Muscle layer of duodenum (tissue), 2 donors: ENCODE results near the gene ZMYM2.

ENCODE experiments used
- H3K27ac ChIP-seq: one replicate; pipeline ENCODE4 v1.7.0; 2013; ENCODE audit warnings: mild to moderate bottlenecking, low read length
- H3K27me3 ChIP-seq: one replicate; pipeline ENCODE4 v1.7.0; 2013; ENCODE audit warnings: low read depth, mild to moderate bottlenecking, control low read depth, low read length
- H3K36me3 ChIP-seq, 2 donors: one replicate each; pipeline ENCODE4 v1.7.0; 2013; ENCODE audit warnings: low read length in 2 of 2, control low read depth in 1 of 2, mild to moderate bottlenecking in 1 of 2; ENCODE audit not compliant: insufficient read depth in 2 of 2, control insufficient read depth in 1 of 2
- H3K4me1 ChIP-seq, 2 donors: one replicate each; pipeline ENCODE4 v1.7.0; 2013; ENCODE audit warnings: low read length in 2 of 2, mild to moderate bottlenecking in 2 of 2, control low read depth in 1 of 2, moderate library complexity in 1 of 2; ENCODE audit not compliant: insufficient read depth in 2 of 2, control insufficient read depth in 1 of 2
- H3K4me3 ChIP-seq, 2 donors: one replicate each; pipeline ENCODE4 v1.7.0; 2013; ENCODE audit warnings: low read length in 2 of 2, low read depth in 1 of 2, mild to moderate bottlenecking in 1 of 2
- H3K9me3 ChIP-seq, 2 donors: one replicate each; pipeline ENCODE4 v1.7.0; 2013; ENCODE audit warnings: low read length in 2 of 2, control low read depth in 1 of 2, mild to moderate bottlenecking in 1 of 2; ENCODE audit not compliant: control insufficient read depth in 1 of 2
- donor health status: healthy.

Gene ZMYM2

DNA sequence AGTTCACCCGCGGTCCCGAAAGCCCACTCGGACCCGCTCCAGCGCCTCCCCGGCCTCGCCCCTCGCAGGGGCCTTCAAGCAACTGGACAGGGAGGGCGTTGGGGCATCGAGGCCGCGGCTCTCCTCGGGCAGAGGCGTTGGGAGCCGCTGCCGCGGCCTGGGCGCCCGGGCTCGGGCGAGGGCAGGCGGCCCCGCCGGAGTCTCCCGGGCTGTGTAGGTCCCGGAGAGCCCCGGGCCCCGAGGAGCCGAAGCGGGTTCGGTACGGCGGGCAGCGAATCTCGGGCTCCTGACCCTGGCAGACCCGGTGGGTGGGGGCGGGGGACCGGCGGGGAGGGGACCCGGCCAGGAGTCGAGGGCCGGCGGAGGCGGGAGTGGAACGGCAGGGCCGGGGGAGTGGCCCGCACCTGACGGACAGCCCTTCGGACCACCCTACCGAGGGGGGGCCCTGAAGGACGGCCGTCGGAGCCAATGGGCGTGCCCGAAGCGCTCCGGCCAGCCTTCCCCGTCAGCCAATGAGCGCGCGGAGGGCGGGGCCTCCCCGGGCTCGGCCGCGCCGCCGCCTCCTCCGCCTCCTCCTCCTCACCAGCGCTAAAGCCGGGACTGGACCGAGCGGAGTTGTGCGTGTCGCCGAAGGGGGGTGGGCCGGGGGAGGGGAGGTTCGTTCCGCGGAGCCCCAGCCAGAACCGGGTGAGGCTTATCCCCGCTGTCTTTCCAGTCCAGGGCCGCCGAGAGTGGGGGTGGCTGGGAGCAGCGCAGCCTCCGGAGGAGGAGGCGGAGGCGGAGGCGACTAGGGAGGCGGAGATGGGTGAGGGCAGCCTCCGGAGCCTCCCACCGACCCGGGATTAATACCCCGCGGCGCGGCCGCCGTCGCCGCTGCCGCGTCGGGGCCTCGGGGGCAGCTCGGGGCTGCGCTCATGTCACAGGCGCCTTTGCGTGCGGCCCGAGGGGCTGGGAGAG lies at the start of gene ZMYM2:
TSS of gene ZMYM2 (plus strand) at position 573 of the 957 bp plus-strand sequence. CDS start 34,346 bp downstream, outside the sequence.
- H3K4me1 ChIP-seq = peaks cover 18 to 35% of the 10 kb centered on the region in 2 donors
- H3K36me3 ChIP-seq = peaks cover 0 to 3% of the 10 kb centered on the region in 2 donors
- no peaks in the 10 kb centered on the region for H3K27me3 ChIP-seq
- peak within 1 kb of the TSS; percentile 83 for H3K27ac ChIP-seq
- peak within 1 kb of the TSS; percentile 90 to 93 for H3K4me3 ChIP-seq
- no peaks in the 10 kb centered on the region for H3K9me3 ChIP-seq

DNA sequence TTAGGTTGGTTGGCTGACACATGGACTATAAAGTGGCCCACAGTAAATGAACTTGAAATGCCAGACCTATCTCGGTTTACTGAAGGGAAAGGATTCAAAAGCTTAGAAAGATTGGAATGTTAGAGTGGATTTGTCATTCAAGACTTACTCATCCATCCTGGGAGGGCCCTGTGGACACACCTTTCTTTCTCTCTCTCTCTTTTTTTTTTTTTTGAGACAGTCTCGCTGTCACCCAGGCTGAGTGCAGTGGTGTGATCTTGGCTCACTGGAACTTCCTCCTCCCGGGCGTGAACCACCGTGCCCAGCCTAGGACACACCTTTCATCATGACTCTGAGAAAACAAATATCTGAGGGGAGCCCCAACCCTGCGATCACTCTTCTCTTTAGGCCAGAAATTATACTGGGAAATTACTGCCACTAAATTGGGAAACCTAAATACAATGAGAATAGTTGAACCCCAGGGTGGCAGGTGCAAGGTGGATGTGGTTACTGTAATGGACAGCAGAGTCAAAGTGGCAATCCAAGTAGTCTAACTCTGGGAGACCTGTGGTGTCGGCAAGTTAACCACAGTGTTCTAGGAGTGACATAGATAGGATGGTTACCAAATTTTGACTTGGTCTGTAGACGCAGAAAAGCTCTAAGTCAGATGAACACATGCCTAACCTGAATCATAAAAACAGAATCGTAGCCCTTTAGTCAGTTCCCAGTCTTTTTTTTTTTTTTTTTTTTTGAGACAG lies 48.0 kb upstream of the ZMYM2 start:
- H3K27ac ChIP-seq = no peak overlapping the region
- no peaks in the 10 kb centered on the region for H3K27me3 ChIP-seq
- H3K9me3 ChIP-seq = no peaks in the 10 kb centered on the region
- no peaks in the 10 kb centered on the region for H3K4me1 ChIP-seq
- H3K36me3 ChIP-seq = no peaks in the 10 kb centered on the region
- H3K4me3 ChIP-seq = no peak overlapping the region

DNA sequence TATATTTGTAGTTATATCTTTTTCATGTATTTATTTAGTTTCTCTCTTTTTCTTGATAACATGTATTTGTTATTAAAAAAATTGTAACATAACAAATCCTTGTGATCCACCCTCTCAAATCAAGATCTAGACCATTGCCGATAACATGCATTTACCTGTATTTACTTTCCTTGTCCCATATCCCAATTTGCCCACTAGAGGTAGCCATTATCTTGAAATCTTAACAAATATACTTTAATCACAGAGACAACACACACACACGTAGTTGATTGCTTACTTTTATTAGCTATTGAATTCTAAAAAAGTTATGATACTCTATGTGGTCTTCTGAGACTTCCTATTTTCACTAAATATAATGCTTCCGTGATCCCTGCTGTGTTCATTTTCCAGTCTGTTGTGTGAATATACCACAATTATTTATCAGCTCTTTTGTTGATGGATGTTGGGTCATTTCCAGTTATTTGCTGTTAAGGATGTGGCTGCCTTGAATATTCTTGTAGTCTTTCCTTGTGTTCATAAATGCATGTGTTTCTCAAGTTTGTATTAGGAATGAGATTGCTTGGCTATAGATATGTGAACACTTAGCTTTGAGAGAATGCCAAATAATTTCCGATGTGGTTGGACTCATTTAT lies 31.3 kb upstream of the ZMYM2 start:
- no peaks in the 10 kb centered on the region for H3K36me3 ChIP-seq
- no peak overlapping the region for H3K4me3 ChIP-seq
- H3K27ac ChIP-seq = no peak overlapping the region
- H3K4me1 ChIP-seq = no peaks in the 10 kb centered on the region
- no peaks in the 10 kb centered on the region for H3K27me3 ChIP-seq
- H3K9me3 ChIP-seq = no peaks in the 10 kb centered on the region

DNA sequence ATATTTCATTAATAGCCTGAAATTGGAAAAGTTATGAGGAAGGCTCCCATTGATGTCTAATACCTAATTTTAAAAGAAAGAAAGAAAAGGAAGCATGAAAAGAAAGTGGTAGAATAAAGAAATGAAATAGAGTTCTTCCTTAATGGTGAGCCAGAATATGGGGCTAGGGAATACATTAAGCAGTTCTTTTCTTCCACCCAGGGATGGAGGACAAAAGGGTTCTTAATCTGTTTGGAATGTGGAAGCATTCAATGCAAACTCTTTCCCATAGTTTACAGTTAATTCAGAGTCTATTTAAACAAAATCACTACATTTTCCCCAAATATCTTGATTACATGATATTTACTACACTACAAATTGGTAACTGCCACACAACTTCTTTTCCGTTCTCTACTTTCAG lies 18.4 kb upstream of the ZMYM2 start:
- Histone ChIP-seq H3K27ac (no peak overlapping the region), H3K4me3 (no peak overlapping the region), H3K9me3 (no peaks in the 10 kb centered on the region)

DNA sequence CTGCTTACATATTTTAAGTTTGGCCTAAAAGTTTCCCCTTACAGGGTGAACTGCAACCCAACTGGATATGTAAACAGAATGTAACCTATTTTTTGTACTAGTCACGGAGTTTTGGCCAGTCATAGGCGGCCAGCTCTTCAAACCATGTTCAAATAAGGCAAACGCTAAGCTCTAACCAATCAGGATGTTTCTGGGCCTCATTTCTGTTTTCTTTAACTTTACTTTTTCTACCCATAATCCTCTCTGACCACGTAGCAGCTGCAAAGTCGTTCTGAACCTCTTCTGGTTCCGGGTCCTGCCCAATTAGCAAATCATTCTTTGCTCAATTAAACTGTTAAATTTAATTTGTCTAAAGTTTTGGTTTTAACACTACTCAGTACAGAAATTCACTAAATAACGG lies 8.2 kb upstream of the ZMYM2 start:
- Histone ChIP-seq H3K36me3 (no peaks in the 10 kb centered on the region), H3K27me3 (no peaks in the 10 kb centered on the region), H3K4me3 (no peak overlapping the region), H3K4me1 (no peaks in the 10 kb centered on the region), H3K27ac (no peak overlapping the region), H3K9me3 (no peaks in the 10 kb centered on the region)

More for the DNA sequence above, 18.4 kb upstream of the ZMYM2 start:
- no peaks in the 10 kb centered on the region for H3K4me1 ChIP-seq
- H3K27me3 ChIP-seq = no peaks in the 10 kb centered on the region
- H3K36me3 ChIP-seq = no peaks in the 10 kb centered on the region

DNA sequence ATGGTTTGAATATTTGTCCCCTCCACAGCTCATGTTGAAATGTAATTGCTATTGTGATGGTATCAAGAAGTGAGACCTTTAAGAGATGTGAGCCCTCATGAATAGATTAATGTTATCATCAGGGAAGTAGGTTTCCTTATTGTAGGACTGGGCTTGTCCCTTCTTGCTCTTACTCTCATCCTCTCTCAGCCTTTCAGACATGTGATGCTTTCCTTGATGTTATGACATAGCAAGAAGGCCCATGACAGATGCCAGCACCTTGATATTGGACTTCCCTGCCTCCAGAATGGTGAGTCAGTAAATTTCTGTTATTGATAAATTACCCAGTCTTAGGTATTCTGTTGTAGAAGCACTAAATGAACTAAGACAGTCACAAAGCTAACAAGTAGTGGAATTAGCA lies 5.7 kb upstream of the ZMYM2 start:
- Histone ChIP-seq H3K4me3 (no peak overlapping the region), H3K36me3 (no peaks in the 10 kb centered on the region), H3K27ac (no peak overlapping the region), H3K27me3 (no peaks in the 10 kb centered on the region), H3K4me1 (no peaks in the 10 kb centered on the region), H3K9me3 (no peaks in the 10 kb centered on the region)

DNA sequence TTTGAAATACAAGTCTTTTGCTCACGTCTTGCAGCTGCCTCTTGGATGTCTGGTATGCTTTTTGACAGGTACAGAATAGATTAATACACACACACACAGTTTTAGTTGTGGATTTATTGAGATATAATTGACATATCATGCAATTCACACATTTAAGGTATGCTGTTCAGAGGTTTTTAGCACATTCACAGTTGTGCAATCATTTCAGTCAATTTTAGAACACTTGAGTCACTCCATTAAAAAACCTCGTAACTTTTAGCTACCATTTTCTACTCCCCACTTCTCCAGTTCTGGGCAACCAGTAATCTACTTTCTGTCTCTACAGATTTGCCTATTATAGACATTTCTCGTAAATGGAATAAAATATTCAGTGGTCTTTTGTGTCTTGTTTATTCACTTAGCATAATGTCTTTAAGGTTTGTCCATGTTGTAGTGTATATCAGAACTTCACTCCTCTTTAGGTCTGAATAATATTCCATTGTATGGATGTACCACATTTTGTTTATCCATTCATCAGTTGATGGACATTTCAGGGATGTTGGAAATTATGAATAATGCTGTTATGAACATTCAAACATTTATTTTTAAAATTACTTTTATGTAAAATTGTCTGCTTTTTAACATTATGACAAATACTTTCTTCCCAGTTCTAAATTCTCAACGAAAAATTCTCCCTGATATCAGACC lies 2.5 kb upstream of the ZMYM2 start:
- H3K4me1 ChIP-seq = peaks cover 7 to 14% of the 10 kb centered on the region in 2 donors
- no peak overlapping the region for H3K4me3 ChIP-seq
- no peak overlapping the region for H3K27ac ChIP-seq
- H3K9me3 ChIP-seq = no peaks in the 10 kb centered on the region
- no peaks in the 10 kb centered on the region for H3K36me3 ChIP-seq
- H3K27me3 ChIP-seq = no peaks in the 10 kb centered on the region

DNA sequence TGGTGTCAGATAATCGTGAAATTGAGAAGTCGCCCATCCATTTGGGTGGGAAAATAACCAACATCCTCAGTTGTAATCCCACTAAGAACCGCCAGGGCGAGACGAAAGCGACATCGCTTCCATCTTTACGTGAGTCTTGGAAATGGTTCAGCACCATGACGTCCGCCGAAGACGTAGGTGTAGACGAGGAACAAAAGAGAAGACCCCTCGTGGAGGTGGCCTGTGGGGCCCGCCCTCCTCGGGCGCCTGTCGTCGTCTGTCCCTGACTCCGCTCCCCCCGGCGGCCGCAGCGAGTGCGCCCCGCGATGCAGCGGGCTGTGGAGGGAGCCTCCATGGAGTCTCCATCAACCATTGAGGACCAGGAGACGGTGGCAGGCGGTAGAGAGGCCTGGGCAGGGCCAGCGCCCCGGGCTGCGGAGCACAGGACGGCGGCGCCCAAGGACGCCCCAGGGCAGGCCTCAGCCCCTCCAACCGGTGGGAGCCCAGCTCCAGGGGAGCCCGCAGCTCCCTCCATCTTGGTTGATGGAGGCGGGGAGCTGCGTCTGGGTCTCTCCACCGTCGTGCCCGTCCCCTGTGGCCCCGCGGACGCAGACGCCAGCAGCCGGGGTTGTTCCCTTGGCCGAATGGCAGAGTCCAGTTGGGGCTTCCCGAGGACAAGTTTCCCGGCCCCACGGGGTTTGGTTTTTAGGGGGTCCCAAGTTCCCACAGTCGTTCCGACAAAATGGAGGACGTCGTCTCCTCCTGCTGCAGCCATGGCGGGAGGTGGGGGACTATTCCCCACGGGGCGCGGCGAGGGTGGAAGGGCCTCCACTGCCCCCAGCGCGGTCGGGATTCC lies 990 bp upstream of the ZMYM2 start:
- peaks cover 0 to 3% of the 10 kb centered on the region in 2 donors for H3K36me3 ChIP-seq
- H3K27ac ChIP-seq = peak overlapping the region; percentile 77

DNA sequence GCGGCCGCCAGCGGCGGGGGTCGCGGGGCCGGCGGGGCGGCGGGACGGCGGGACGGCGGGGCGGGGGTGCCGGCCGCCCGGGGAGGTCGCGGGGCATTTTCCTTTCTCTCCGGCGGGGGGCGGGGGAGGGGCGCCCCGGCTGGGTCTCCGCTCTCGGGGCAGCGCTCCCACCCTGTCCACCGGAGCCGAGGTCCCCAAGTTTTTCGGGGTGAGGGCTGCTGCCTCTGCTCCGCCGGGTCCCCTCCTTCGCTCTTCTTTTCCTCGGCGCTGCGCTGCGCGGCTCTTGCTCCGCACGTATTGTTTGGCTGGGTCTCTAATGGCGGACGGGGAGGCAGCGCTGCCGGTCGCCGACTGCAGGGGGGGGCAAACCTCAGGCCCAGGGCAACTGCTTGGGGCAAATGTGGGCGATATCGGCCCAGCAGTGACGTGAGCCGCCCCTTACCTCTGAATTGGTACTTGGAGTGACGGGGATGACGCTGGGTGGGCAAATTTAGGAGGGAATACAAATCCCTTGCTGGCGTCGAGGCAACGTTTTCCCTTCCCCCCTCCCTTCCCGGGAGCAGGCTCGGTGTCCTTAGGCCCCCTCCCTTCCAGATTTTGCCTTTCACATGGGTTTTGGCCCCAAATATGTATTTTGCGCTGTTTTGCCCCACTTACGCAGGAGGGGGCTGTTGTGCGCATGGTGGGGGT lies 759 bp downstream of the ZMYM2 start:
- Histone ChIP-seq H3K36me3 (peaks cover 0 to 3% of the 10 kb centered on the region in 2 donors), H3K4me1 (peaks cover 18 to 41% of the 10 kb centered on the region in 2 donors), H3K9me3 (no peaks in the 10 kb centered on the region), H3K27ac (peak overlapping the region; percentile 83), H3K27me3 (no peaks in the 10 kb centered on the region), H3K4me3 (peak overlapping the region; percentile 90 to 93)

More for the DNA sequence above, 990 bp upstream of the ZMYM2 start:
- Histone ChIP-seq H3K4me3 (peak overlapping the region; percentile 46 to 90), H3K9me3 (no peaks in the 10 kb centered on the region), H3K4me1 (peaks cover 18 to 26% of the 10 kb centered on the region in 2 donors), H3K27me3 (no peaks in the 10 kb centered on the region)
